A673 (cell line): ENCODE results near the gene C10orf105. TPM values are rescaled to one million over a fixed set of nuclear protein-coding genes. Genes with fewer than 3 reads are reported as not detected.

Source experiments
- BruUV-seq: library from RNA; stranded (reverse); fragments of 400-500 nt; replicated peaks from 2 replicates; lab custom pipeline; 2021; lab: Mats Ljungman, UMichigan
- CTCF ChIA-PET: fragments of 300-600 bp; sonication (Branson Sonifier 250); formaldehyde crosslinking; loops from one replicate; lab custom pipeline; 2022; ENCODE audit warnings: antibody characterized with exemption; lab: Charles Lee
- POLR2A ChIA-PET: fragments of 300-600 bp; sonication (Branson Sonifier 250); formaldehyde crosslinking; loops from one replicate; lab custom pipeline; 2022; ENCODE audit warnings: antibody characterized with exemption; ENCODE audit not compliant: low non-redundant PET; lab: Charles Lee
- DNase-seq: peaks from one replicate; pipeline ENCODE4 v3.0.0-alpha.2; 2015; ENCODE audit warnings: low spot score
- H3K27ac ChIP-seq: fragments of 200-600 bp; sonication (generic); 2 replicates; pipeline ENCODE4 v1.5.1; 2016; ENCODE audit warnings: mixed run types, low read depth, mild to moderate bottlenecking, mixed read lengths, antibody characterized with exemption, low read length; ENCODE audit not compliant: poor library complexity, severe bottlenecking
- H3K27me3 ChIP-seq: fragments of 200-600 bp; sonication (generic); replicated peaks from 2 replicates; pipeline ENCODE4 v1.6.1; 2017; ENCODE audit warnings: mixed run types, low read depth, mild to moderate bottlenecking, mixed read lengths, antibody characterized with exemption, low read length; ENCODE audit not compliant: insufficient read depth, poor library complexity
- H3K36me3 ChIP-seq: fragments of 200-600 bp; sonication (generic); 2 replicates; pipeline ENCODE4 v1.6.1; 2016; ENCODE audit warnings: mixed run types, mild to moderate bottlenecking, mixed read lengths, antibody characterized with exemption, low read length; ENCODE audit not compliant: insufficient read depth, poor library complexity, severe bottlenecking
- H3K4me1 ChIP-seq: fragments of 200-600 bp; sonication (generic); 2 replicates; pipeline ENCODE4 v1.6.1; 2017; ENCODE audit warnings: mixed run types, mild to moderate bottlenecking, mixed read lengths, antibody characterized with exemption, low read length; ENCODE audit not compliant: insufficient read depth, poor library complexity, severe bottlenecking
- H3K4me3 ChIP-seq: fragments of 200-600 bp; sonication (generic); 2 replicates; pipeline ENCODE4 v1.5.1; 2016; ENCODE audit warnings: low read depth, mixed run types, mild to moderate bottlenecking, mixed read lengths, low read length; ENCODE audit not compliant: poor library complexity, severe bottlenecking
- H3K9me3 ChIP-seq: fragments of 200-600 bp; sonication (generic); 2 replicates; pipeline ENCODE4 v1.6.1; 2016; ENCODE audit warnings: mixed run types, low read depth, mild to moderate bottlenecking, mixed read lengths, antibody characterized with exemption, low read length; ENCODE audit not compliant: poor library complexity, severe bottlenecking
- CTCF ChIP-seq: fragments of 300-800, 200-600 bp; sonication (generic); conservative IDR thresholded peaks from 2 replicates; pipeline ENCODE4 v1.5.1; 2017; ENCODE audit warnings: low read depth, mild to moderate bottlenecking, antibody characterized with exemption, low read length, moderate library complexity, mixed read lengths
- EZH2 ChIP-seq: fragments of 200-600 bp; sonication (generic); IDR thresholded peaks from 2 replicates; pipeline ENCODE4 v1.6.1; 2017; ENCODE audit warnings: borderline replicate concordance, low read depth, mild to moderate bottlenecking, mixed read lengths, antibody characterized with exemption, low read length; ENCODE audit not compliant: poor library complexity, severe bottlenecking
- intact Hi-C: fragments of 100-400 bp; cut with micrococcal nuclease; formaldehyde crosslinking; loops from one replicate; pipeline ENCODE4 v1.10.0; 2022; ENCODE audit not compliant: unreplicated experiment
- total RNA-seq: library from RNA; stranded (reverse); gene quantifications from 2 replicates; pipeline ENCODE4 v1.2.3, GENCODE V29; 2021

The C10orf105 gene
- total RNA-seq, 1 experiment from 2014 or later: not detected

GRCh38 chr10:71707240-71707789 lies 12.3 kb downstream of the C10orf105 start:
- Histone ChIP-seq H3K27ac (no peak overlapping the region), H3K27me3 (no peaks in the 10 kb centered on the region), H3K36me3 (no peaks in the 10 kb centered on the region), H3K9me3 (no peaks in the 10 kb centered on the region), H3K4me1 (no peaks in the 10 kb centered on the region), H3K4me3 (no peak overlapping the region)
- DNase-seq: no peak
- ChIA-PET POLR2A (no interaction called here), CTCF (interaction anchor here (0.7 to 1.7 kb wide), 3 partner anchors 9 to 311 kb away, joined by 3 to 5 read pairs (median 3); partner anchors contain the start of gene CDH23)
- intact Hi-C loops: loop anchor here (5.0 kb wide), 1 partner anchor 325 kb away; no protein-coding TSS in a partner anchor
- TF ChIP-seq EZH2 (no peak), CTCF (no peak)
- BruUV-seq: no TSS peak

- TF ChIP-seq EZH2 (no peak), CTCF (no peak)
- DNase-seq: no peak
- H3K9me3 ChIP-seq: no peaks in the 10 kb centered on the region
- intact Hi-C loops: loop anchor here (5.0 kb wide), 1 partner anchor 324 kb away; no protein-coding TSS in a partner anchor
- ChIA-PET CTCF (interaction anchor here (0.7 to 0.8 kb wide), 3 partner anchors 8 to 311 kb away, joined by 3 read pairs; no protein-coding TSS in a partner anchor), POLR2A (no interaction called here)
- no peaks in the 10 kb centered on the region for H3K36me3 ChIP-seq
- no peak overlapping the region for H3K4me3 ChIP-seq
- H3K27ac ChIP-seq: no peak overlapping the region
- no peaks in the 10 kb centered on the region for H3K4me1 ChIP-seq
- H3K27me3 ChIP-seq: no peaks in the 10 kb centered on the region
- no TSS peak for BruUV-seq
Observed at GRCh38 chr10:71706216-71707121, 13.1 kb downstream of the C10orf105 start.

GRCh38 chr10:71705582-71705981 lies 14.0 kb downstream of the C10orf105 start:
- POLR2A ChIA-PET: no interaction called here
- H3K4me3 ChIP-seq: no peak overlapping the region
- intact Hi-C loops: loop anchor here (5.0 kb wide), 1 partner anchor 323 kb away; no protein-coding TSS in a partner anchor
- H3K9me3 ChIP-seq: no peaks in the 10 kb centered on the region
- CTCF ChIA-PET: interaction anchor here (0.8 to 1.1 kb wide), 2 partner anchors 191 to 310 kb away, joined by 3 read pairs; no protein-coding TSS in a partner anchor
- no peak for DNase-seq
- no peak overlapping the region for H3K27ac ChIP-seq
- TF ChIP-seq EZH2 (no peak), CTCF (no peak)
- H3K4me1 ChIP-seq: no peaks in the 10 kb centered on the region
- BruUV-seq: no TSS peak
- H3K36me3 ChIP-seq: no peaks in the 10 kb centered on the region
- no peaks in the 10 kb centered on the region for H3K27me3 ChIP-seq
